HepG2 (cell line): ENCODE data around the gene PLEKHO1. TPM values are rescaled to one million over a fixed set of nuclear protein-coding genes. Genes with fewer than 3 reads are reported as not detected.
A peak's percentile ranks its signal among the peaks of the same experiment; 100 is the strongest.

Experiments
- AKAP8 ChIP-seq: sonication (generic); formaldehyde crosslinking; IDR thresholded peaks from 2 replicates; pipeline ENCODE4 v1.5.1; 2020; ENCODE audit warnings: mild to moderate bottlenecking, missing genetic modification reagents
- GATAD1 ChIP-seq: IDR thresholded peaks from 2 replicates; pipeline ENCODE4 v1.6.1; 2016; ENCODE audit warnings: missing genetic modification reagents, missing compliant biosample characterization
- KAT2B ChIP-seq: fragments of 150-350 bp; IDR thresholded peaks from 2 replicates; pipeline ENCODE4 v1.6.1; 2014; ENCODE audit warnings: low read depth, low read length, borderline replicate concordance
- MAFF ChIP-seq: IDR thresholded peaks from 2 replicates; pipeline ENCODE4 v1.6.1; 2011; ENCODE audit warnings: low read depth, low read length, improper control_type of control experiment
- MAFK ChIP-seq, 2 experiments: IDR thresholded peaks in 1 of 2; conservative IDR thresholded peaks in 1 of 2; 2 replicates each; pipeline ENCODE4 v1.6.1; 2011; ENCODE audit warnings: improper control_type of control experiment in 2 of 2, low read length in 2 of 2
- SATB2 ChIP-seq: sonication (generic); formaldehyde crosslinking; IDR thresholded peaks from 2 replicates; pipeline ENCODE4 v1.5.0; 2020; ENCODE audit warnings: missing genetic modification reagents
- SPEN ChIP-seq: sonication (generic); formaldehyde crosslinking; IDR thresholded peaks from 2 replicates; pipeline ENCODE4 v1.5.1; 2020; ENCODE audit warnings: low read depth, mild to moderate bottlenecking, missing genetic modification reagents
- STAG1 ChIP-seq: sonication (generic); formaldehyde crosslinking; IDR thresholded peaks from 2 replicates; pipeline ENCODE4 v1.4.0; 2020; ENCODE audit warnings: missing genetic modification reagents
- ZNF12 ChIP-seq: sonication (generic); formaldehyde crosslinking; IDR thresholded peaks from 2 replicates; pipeline ENCODE4 v1.5.0; 2020; ENCODE audit warnings: missing genetic modification reagents
- ZNF121 ChIP-seq: sonication (generic); formaldehyde crosslinking; IDR thresholded peaks from 2 replicates; pipeline ENCODE4 v1.5.0; 2020; ENCODE audit warnings: mild to moderate bottlenecking, missing genetic modification reagents
- ZNF224 ChIP-seq: sonication (generic); formaldehyde crosslinking; IDR thresholded peaks from 2 replicates; pipeline ENCODE4 v1.5.0; 2020; ENCODE audit warnings: mild to moderate bottlenecking, missing genetic modification reagents
- ZNF350 ChIP-seq: sonication (generic); formaldehyde crosslinking; IDR thresholded peaks from 2 replicates; pipeline ENCODE4 v1.4.0; 2020; ENCODE audit warnings: mild to moderate bottlenecking, low read depth, missing genetic modification reagents, borderline replicate concordance
- ZNF891 ChIP-seq: sonication (generic); formaldehyde crosslinking; IDR thresholded peaks from 2 replicates; pipeline ENCODE4 v1.5.0; 2020; ENCODE audit warnings: mild to moderate bottlenecking, missing genetic modification reagents
- polyA plus RNA-seq, 8 experiments: library from polyadenylated mRNA; depleted of rRNA in 3 of 8; stranded (reverse) in 7 of 8; unstranded in 1 of 8; fragments of >200 nt; fragmentation: Illumina TruSeq in 4 of 8; extraction: Trizol in 4 of 8; gene quantifications; 2 replicates each; pipeline versions ENCODE4 v1.2.1 to v1.2.3, GENCODE V29; 2011 to 2016; ENCODE audit warnings: low read depth in 4 of 8, missing spikeins in 1 of 8, mixed read lengths in 1 of 8; ENCODE audit not compliant: insufficient read depth in 1 of 8
- total RNA-seq, 5 experiments: library from RNA; depleted of rRNA; stranded (reverse); fragments of >200 nt; fragmentation: Illumina TruSeq; extraction: Trizol; gene quantifications; 2 replicates each; pipeline ENCODE4 v1.2.3, GENCODE V29; 2016; ENCODE audit warnings: low read depth in 1 of 5
- TF ChIP-seq, protein P1 (sequence below): sonication (generic); formaldehyde crosslinking; IDR thresholded peaks from 2 replicates; pipeline ENCODE4 v1.5.0; 2020; ENCODE audit warnings: missing genetic modification reagents, mild to moderate bottlenecking, borderline replicate concordance
- TF ChIP-seq, protein P2 (sequence below): sonication (generic); formaldehyde crosslinking; IDR thresholded peaks from 2 replicates; pipeline ENCODE4 v1.4.0; 2020; ENCODE audit warnings: missing genetic modification reagents, borderline replicate concordance
- TF ChIP-seq, protein P3 (sequence below): sonication (generic); formaldehyde crosslinking; IDR thresholded peaks from 2 replicates; pipeline ENCODE4 v1.8.1; 2023; ENCODE audit warnings: mild to moderate bottlenecking, missing genetic modification reagents, borderline replicate concordance

The PLEKHO1 gene
- total and polyA plus RNA-seq, 2 of the 13 experiments (the other 11 are each of a cell fraction or from before 2014, with no cell fraction given): 9.8 to 10.1 TPM

DNA sequence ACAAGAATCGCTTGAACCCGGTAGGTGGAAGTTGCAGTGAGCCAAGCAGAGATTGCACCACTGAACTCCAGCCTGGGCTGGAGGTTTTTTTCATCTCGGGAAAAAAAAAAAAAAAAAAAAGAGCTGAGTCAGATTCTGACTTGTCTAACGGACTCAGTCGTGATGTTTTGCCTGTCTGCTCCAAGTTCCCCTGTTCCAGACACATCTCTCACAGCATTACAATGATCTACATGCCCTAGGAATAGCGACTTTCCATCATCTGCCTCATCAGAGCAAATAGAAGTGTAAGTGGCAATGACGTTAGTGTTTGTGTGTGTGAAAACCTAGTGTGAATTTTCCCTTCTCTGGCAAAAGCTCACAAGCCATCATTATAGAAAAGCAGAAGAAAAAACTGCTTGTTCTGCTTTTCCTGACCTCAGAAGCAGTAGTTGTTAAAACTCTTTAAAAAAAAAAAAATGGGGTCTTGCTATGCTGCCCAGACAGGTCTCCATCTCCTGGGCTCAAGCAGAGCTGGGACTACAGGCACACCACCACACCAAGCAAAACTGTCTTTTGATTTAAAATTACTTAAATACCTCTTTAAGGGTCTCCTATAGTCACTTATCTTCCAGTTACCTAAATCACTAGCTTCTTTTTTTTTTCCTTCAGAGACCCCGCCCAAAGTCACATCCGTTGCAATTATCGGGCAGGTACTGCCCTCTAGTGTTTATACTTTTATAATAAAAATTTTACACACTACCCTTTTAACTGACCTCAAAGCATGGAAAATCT, 37.3 kb downstream of the PLEKHO1 start (continued):
- no peak for TF ChIP-seq AKAP8 (CRISPR knock-in tag)
- peak; percentile 66 for TF ChIP-seq STAG1 (CRISPR knock-in tag)
- TF ChIP-seq ZNF891 (CRISPR knock-in tag): no peak
- peak; percentile 80 to 89 for TF ChIP-seq MAFK (conservative IDR thresholded peaks at IDR 0.05 in 1 of 2, IDR thresholded peaks at IDR 0.05 in 1 of 2; ENCODE audit: low read length in 2 of 2)
- peak; percentile 78 for TF ChIP-seq MAFF
- TF ChIP-seq, protein P1, sequence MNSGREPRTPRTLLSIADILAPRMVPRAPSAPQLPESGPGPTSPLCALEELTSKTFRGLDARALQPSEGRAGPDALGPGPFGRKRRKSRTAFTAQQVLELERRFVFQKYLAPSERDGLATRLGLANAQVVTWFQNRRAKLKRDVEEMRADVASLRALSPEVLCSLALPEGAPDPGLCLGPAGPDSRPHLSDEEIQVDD (CRISPR knock-in tag): no peak
- TF ChIP-seq ZNF121: peak; percentile 98
- TF ChIP-seq, protein P2, sequence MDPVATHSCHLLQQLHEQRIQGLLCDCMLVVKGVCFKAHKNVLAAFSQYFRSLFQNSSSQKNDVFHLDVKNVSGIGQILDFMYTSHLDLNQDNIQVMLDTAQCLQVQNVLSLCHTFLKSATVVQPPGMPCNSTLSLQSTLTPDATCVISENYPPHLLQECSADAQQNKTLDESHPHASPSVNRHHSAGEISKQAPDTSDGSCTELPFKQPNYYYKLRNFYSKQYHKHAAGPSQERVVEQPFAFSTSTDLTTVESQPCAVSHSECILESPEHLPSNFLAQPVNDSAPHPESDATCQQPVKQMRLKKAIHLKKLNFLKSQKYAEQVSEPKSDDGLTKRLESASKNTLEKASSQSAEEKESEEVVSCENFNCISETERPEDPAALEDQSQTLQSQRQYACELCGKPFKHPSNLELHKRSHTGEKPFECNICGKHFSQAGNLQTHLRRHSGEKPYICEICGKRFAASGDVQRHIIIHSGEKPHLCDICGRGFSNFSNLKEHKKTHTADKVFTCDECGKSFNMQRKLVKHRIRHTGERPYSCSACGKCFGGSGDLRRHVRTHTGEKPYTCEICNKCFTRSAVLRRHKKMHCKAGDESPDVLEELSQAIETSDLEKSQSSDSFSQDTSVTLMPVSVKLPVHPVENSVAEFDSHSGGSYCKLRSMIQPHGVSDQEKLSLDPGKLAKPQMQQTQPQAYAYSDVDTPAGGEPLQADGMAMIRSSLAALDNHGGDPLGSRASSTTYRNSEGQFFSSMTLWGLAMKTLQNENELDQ: no peak
- TF ChIP-seq ZNF224 (CRISPR knock-in tag): no peak
- TF ChIP-seq ZNF350 (CRISPR knock-in tag): no peak
- TF ChIP-seq SATB2: no peak
- TF ChIP-seq GATAD1 (CRISPR knock-in tag): no peak
- TF ChIP-seq, protein P3, sequence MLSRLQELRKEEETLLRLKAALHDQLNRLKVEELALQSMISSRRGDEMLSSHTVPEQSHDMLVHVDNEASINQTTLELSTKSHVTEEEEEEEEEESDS (CRISPR knock-in tag): no peak
- TF ChIP-seq KAT2B: no peak
- no peak for TF ChIP-seq ZNF12 (CRISPR knock-in tag)
- no peak for TF ChIP-seq SPEN (CRISPR knock-in tag)
